Hepatocyte (in vitro differentiated cells): ENCODE data around the gene SLC25A3.

Source experiments
- EZH2 ChIP-seq: fragments of 200-600 bp; sonication (generic); IDR thresholded peaks from 2 replicates; pipeline ENCODE4 v1.6.1; 2016; ENCODE audit warnings: antibody characterized with exemption, mild to moderate bottlenecking, borderline replicate concordance
- TF ChIP-seq, protein P1 (sequence below): fragments of 200-600 bp; sonication (generic); IDR thresholded peaks from 2 replicates; pipeline ENCODE4 v1.5.1; 2016; ENCODE audit warnings: antibody characterized with exemption, mild to moderate bottlenecking; ENCODE audit not compliant: poor library complexity

DNA sequence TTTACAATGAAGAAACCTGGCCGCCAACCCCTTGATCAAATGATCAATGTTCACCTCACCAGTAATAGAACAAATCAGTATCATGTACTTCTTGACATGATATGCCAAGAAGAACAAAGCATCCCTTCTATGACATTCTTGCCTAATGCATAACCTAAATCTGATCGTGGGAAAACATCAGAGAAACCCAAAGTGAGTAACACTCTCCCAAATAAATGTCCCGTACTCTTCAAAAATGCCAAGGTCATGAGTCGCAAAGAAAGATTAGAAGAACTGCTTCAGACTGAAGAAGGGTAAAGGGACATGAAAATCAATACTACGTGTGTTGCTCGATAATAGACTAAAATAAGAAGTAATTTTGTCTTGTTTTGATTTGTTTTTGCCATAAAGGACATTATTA, 11.4 kb upstream of the SLC25A3 start:
- TF ChIP-seq, protein P1, sequence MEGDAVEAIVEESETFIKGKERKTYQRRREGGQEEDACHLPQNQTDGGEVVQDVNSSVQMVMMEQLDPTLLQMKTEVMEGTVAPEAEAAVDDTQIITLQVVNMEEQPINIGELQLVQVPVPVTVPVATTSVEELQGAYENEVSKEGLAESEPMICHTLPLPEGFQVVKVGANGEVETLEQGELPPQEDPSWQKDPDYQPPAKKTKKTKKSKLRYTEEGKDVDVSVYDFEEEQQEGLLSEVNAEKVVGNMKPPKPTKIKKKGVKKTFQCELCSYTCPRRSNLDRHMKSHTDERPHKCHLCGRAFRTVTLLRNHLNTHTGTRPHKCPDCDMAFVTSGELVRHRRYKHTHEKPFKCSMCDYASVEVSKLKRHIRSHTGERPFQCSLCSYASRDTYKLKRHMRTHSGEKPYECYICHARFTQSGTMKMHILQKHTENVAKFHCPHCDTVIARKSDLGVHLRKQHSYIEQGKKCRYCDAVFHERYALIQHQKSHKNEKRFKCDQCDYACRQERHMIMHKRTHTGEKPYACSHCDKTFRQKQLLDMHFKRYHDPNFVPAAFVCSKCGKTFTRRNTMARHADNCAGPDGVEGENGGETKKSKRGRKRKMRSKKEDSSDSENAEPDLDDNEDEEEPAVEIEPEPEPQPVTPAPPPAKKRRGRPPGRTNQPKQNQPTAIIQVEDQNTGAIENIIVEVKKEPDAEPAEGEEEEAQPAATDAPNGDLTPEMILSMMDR = no peak
- TF ChIP-seq EZH2 = no peak
